NCI-H82 treated with DMSO at 0.1 percent for 48 hours (cell line): ENCODE results near the gene GPR82.
"Not testable (repeated sequence)": the region's sequence is repeated elsewhere in the genome, so short reads cannot be mapped to it uniquely, and the experiment has no call there.

Experiments used
- DNase-seq: peaks from one replicate; lab custom pipeline; 2025; ENCODE audit not compliant: unreplicated experiment; lab: John Stamatoyannopoulos, UW

Gene GPR82

DNA sequence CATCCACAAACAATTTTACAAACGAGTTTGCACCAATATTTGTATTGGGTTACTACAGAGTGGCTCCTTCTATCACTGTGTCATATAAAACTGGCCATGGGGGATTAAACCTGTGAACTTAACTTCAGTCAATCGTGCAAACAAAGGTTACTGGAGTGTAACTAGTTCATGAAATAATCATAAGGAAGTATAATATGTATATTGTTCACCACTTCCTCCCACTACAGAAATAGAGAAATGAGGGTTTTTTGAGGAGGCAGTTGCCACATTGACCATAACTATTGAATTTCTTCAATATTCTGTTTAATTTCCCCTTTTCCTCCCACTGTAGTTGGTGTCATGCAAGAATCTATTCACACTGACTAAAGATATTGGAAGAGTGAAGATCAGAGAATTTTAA is at the start of gene GPR82:
Gene GPR82 (plus strand): TSS at position 356 of the 400 bp plus-strand sequence. CDS start 2,846 bp downstream, outside the sequence.
- no peak for DNase-seq

DNA sequence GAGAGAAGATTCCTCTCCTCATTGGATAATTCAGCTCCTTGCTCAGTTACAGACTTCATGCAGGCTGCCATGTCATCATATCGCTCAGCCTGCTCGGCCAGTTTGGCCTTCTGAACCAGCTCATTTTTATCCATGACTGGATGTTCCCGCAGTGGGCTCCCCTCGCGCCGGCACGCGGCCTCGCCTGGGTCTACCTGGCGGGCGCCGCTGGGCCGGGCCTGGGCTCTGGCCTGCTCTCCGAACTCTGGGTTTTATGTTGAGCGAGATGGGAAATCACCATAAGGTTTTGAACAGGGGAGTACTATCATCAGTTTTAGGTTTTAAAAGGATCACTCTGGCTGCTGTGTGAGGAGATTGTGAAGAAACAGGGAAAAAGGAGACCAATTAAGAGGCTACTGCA is 47.6 kb upstream of the GPR82 start:
- not testable (repeated sequence) for DNase-seq

DNA sequence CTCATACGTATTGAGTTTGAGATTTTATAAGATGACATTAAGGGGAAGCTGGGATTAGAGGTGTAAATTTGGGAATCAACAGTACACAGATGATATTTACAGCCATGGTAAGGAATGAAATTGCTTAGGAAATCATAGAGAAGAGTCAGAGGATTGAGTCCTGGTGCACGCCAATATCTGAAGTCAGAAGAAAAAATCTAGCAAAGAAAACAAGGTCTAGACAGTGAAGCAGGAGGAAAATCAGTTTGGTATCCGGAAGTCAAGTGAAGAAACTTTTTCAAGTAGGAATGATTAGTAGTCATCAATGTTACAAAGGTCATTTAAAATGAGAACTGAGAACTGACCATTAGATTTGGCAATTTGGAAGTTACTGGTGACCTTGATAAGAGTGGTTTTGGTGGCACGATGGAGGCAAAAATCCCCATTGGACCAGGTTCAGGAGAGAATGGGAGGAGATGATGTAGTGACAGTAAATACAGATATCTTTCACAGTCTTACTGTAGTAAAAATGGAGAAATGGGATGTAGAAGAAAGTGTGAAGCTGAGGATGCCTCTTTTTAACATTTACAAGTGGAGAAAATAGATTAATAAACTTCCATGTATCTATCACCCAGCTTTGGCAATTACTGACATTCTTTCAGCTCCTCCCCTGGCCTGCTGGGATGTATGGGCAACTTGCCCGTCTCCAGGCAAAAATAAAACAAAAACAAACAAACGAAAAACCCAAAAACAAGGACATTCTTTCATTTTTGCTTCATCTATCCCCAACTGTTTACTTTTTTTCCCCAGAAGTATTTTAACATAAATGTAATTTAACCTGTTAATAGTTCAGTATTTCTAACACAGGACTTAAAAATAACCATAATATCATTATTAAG is 46.6 kb upstream of the GPR82 start:
- DNase-seq: no peak

GRCh38 chrX:41684138-41684537 is 39.8 kb upstream of the GPR82 start:
- DNase-seq: no peak

DNA sequence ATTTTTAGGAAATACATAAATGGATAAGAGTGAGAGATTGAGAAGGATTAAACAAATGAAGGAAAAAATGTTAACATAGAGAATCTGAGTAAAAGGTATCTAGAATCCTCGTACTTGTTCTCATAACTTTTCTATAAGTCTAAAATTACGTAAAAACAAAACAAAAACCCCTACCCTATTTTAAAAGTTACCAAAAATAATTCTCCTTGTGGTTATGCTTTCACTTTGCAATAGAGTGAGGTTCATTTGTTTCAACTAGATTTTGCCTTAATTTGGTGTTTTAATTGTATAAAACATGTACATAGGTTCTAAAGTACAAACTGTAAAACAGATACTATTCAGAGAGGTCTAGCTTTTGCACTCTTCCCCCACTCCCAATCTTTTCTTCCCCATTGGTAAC is 39.0 kb upstream of the GPR82 start:
- no peak for DNase-seq

- no peak for DNase-seq
These were observed 37.2 kb upstream of the GPR82 start for GRCh38 chrX:41686788-41687187.

GRCh38 chrX:41688156-41688555 is 35.8 kb upstream of the GPR82 start:
- DNase-seq: no peak

GRCh38 chrX:41688835-41689234 is 35.1 kb upstream of the GPR82 start, which contains the start of gene GPR34:
TSS of gene GPR34 (plus strand) at chrX:41688973. CDS start at chrX:41695634, 6,661 bp downstream.
- no peak for DNase-seq

DNA sequence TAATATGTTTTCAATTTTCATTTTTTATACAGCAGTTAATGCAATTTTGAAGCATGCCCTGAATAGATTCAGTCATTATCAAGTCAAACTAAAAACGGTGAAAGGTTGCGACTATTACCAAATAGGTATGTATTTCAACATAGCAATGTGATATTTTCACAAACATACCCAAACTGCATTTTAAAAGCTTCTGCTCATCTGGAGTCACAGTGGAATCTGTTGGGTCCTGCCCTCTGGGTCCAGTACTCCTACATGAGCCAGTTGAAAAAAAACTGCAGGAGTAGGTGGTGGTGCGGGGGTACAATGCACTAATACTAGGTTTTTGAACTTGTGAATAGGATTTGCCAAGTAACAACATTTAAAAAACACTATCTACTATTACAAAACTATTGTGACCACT is 34.3 kb upstream of the GPR82 start:
- DNase-seq: no peak

- peak; percentile 1 for DNase-seq
These were observed 31.7 kb upstream of the GPR82 start for GRCh38 chrX:41692162-41692749.

- no peak for DNase-seq
These were observed 31.0 kb upstream of the GPR82 start for GRCh38 chrX:41693024-41693423.

GRCh38 chrX:41695426-41695825 is 28.6 kb upstream of the GPR82 start:
- DNase-seq: no peak

GRCh38 chrX:41703574-41704029 is 20.4 kb upstream of the GPR82 start:
- no peak for DNase-seq

DNA sequence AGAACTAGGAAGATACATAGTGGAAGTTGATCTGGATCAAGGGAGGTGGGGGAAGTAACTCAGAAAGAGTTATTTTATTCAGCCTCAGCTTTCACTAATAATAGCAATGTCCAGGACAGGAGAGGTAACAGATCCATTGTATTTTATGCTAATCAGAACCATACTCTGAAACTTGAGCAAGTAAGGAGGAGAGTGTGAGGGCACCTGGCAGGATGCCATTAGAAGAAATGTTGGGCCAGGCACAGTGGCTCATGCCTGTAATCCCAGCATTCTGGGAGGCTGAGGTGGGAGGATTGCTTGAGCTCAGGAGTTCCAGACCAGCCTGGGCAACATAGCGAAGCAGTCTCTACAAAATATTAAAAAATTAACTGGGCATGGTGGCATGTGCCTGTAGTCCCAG is 18.9 kb upstream of the GPR82 start:
- no peak for DNase-seq

GRCh38 chrX:41705680-41706374 is 18.2 kb upstream of the GPR82 start:
- no peak for DNase-seq

- no peak for DNase-seq
These were observed 16.8 kb upstream of the GPR82 start for GRCh38 chrX:41707218-41707617.

DNA sequence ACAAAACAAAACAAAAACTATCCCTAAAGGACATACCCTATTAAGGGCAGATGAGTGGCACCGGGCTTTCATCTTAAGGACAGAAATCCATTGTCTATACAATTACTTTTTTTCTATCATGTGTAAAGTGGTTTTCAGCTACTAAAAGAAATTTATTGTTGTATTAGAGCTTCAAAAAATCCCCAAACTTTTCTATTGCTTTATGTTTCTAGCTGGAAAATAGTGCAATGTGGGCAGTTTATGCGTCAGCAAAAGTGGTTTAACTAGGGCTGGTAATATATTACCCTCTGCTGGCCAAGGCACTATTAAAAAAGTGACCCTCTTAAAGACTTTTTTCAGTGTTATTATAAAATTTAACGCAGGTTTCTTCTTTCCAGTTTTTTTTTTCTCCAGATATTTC is 15.5 kb upstream of the GPR82 start:
- no peak for DNase-seq

- no peak for DNase-seq
These were observed 12.8 kb upstream of the GPR82 start for GRCh38 chrX:41711021-41711667.

GRCh38 chrX:41716222-41716621 is 7.8 kb upstream of the GPR82 start:
- DNase-seq: no peak

DNA sequence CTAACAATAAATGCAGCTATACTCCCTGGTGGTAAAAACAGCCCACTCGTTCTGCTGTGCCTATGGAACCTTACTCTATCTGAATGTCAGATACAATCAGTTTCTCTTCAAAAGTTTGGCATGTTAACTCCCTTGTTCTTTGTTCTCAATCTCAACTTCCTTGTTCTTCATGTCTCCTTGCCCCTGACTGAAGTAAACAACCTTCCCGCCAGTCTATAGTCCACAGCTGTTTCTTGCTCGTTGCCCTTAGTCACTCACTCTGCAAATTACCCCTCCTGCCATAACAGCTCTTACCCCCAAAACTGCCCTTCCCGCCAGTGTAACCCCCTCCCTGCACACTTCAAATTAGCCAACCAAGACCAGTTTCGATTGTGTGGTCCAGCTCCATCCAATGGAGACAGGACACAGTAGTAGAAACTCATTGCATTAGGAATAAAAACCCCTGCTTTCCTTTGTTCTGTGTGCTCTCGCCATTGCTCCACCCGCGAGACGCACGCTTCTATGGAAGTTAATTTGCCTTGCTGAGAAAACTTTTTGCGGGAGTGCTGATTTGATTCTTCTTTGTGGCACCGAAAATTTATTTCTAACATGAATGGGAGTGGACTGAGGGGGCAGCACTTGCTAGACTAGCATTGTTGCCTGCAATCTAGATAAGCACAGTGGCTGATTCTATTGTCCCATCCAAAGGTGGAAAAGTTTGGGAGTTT is 7.1 kb upstream of the GPR82 start:
- DNase-seq: no peak
